Measurements from ENCODE around the gene PHACTR1.

- TF ChIP-seq CTCF (IDR thresholded peaks at IDR 0.05) (no peak), EP300 (IDR thresholded peaks at IDR 0.05) (no peak), POLR2A (IDR thresholded peaks at IDR 0.05) (no peak), POLR2AphosphoS5 (IDR thresholded peaks at IDR 0.05) (no peak)
Observed at GRCh38 chr6:12929678-12930077, 213.1 kb downstream of the PHACTR1 start.

Measured in stomach (tissue), 4 donors.